BLaER1 (cell line): ENCODE measurements around the gene ASIC3.

ENCODE experiments used
- H3K27ac ChIP-seq: shearing (Covaris generic); formaldehyde crosslinking; 2 replicates; pipeline ENCODE4 v1.8.1; 2022
- H3K27me3 ChIP-seq: shearing (Covaris generic); formaldehyde crosslinking; 2 replicates; pipeline ENCODE4 v1.8.1; 2022
- H3K36me3 ChIP-seq: shearing (Covaris generic); formaldehyde crosslinking; 2 replicates; pipeline ENCODE4 v1.8.1; 2022
- H3K4me1 ChIP-seq: shearing (Covaris generic); formaldehyde crosslinking; 2 replicates; pipeline ENCODE4 v1.8.1; 2022
- H3K4me2 ChIP-seq: shearing (Covaris generic); formaldehyde crosslinking; 2 replicates; pipeline ENCODE4 v1.8.1; 2022
- H3K4me3 ChIP-seq: shearing (Covaris generic); formaldehyde crosslinking; 2 replicates; pipeline ENCODE4 v1.8.1; 2022
- H3K9ac ChIP-seq: shearing (Covaris generic); formaldehyde crosslinking; 2 replicates; pipeline ENCODE4 v1.8.1; 2022
- H3K9me3 ChIP-seq: shearing (Covaris generic); formaldehyde crosslinking; 2 replicates; pipeline ENCODE4 v1.8.1; 2022
- H4K20me1 ChIP-seq: shearing (Covaris generic); formaldehyde crosslinking; 2 replicates; pipeline ENCODE4 v1.8.1; 2022
- Cebpa-rat ChIP-seq: shearing (Covaris generic); IDR thresholded peaks from 2 replicates; pipeline ENCODE4 v1.8.1; 2022

The ASIC3 gene

GRCh38 chr7:151082141-151083070 lies 34.1 kb downstream of the ASIC3 start:
- Histone ChIP-seq H3K27me3 (peaks cover 36% of the 10 kb centered on the region), H3K9me3 (no peaks in the 10 kb centered on the region), H3K4me3 (peak overlapping the region; percentile 99), H3K36me3 (peaks cover 5% of the 10 kb centered on the region), H3K4me1 (peaks cover 69% of the 10 kb centered on the region), H3K27ac (peak overlapping the region; percentile 96), H3K4me2 (peak overlapping the region; percentile 99), H4K20me1 (peaks cover 49% of the 10 kb centered on the region), H3K9ac (peak overlapping the region; percentile 99)
- TF ChIP-seq Cebpa-rat = no peak

- peaks cover 69% of the 10 kb centered on the region for H3K4me1 ChIP-seq
- H3K4me2 ChIP-seq = peak within 1 kb of the TSS; percentile 99
- peaks cover 49% of the 10 kb centered on the region for H4K20me1 ChIP-seq
- no peaks in the 10 kb centered on the region for H3K9me3 ChIP-seq
- H3K36me3 ChIP-seq = no peaks in the 10 kb centered on the region
- peak within 1 kb of the TSS; percentile 99 for H3K4me3 ChIP-seq
- peaks cover 45% of the 10 kb centered on the region for H3K27me3 ChIP-seq
- peak within 1 kb of the TSS; percentile 99 for H3K9ac ChIP-seq
- H3K27ac ChIP-seq = peak within 1 kb of the TSS; percentile 96
- TF ChIP-seq Cebpa-rat = no peak
Observed at GRCh38 chr7:151083071-151083823, 34.9 kb downstream of the ASIC3 start, which contains the start of gene TMUB1. TSS of gene TMUB1 (minus strand) at chr7:151083493. CDS start at chr7:151082563, 930 bp downstream.

- H3K9ac ChIP-seq = peak overlapping the region; percentile 99; the same call in 1 of the 2 replicates
- H3K36me3 ChIP-seq = no peaks in the 10 kb centered on the region
- peaks cover 69% of the 10 kb centered on the region for H3K4me1 ChIP-seq
- H4K20me1 ChIP-seq = peaks cover 50% of the 10 kb centered on the region
- H3K27ac ChIP-seq = no peak overlapping the region
- no peaks in the 10 kb centered on the region for H3K9me3 ChIP-seq
- H3K27me3 ChIP-seq = peaks cover 50% of the 10 kb centered on the region
- peak overlapping the region; percentile 99 for H3K4me2 ChIP-seq
- no peak for TF ChIP-seq Cebpa-rat
- H3K4me3 ChIP-seq = peak overlapping the region; percentile 99
Observed at GRCh38 chr7:151083824-151084160, 35.5 kb downstream of the ASIC3 start.

GRCh38 chr7:151085329-151085690 lies 37.0 kb downstream of the ASIC3 start:
- TF ChIP-seq Cebpa-rat = no peak
- H3K36me3 ChIP-seq = no peaks in the 10 kb centered on the region
- H3K27ac ChIP-seq = no peak overlapping the region
- H3K9me3 ChIP-seq = no peaks in the 10 kb centered on the region
- H3K4me1 ChIP-seq = peaks cover 72% of the 10 kb centered on the region
- peak overlapping the region; percentile 98 for H3K4me2 ChIP-seq
- peaks cover 51% of the 10 kb centered on the region for H4K20me1 ChIP-seq
- H3K27me3 ChIP-seq = peaks cover 53% of the 10 kb centered on the region
- H3K4me3 ChIP-seq = peak overlapping the region; percentile 74
- H3K9ac ChIP-seq = peak overlapping the region; percentile 71; the same call in 1 of the 2 replicates

- H3K9me3 ChIP-seq = no peaks in the 10 kb centered on the region
- peaks cover 53% of the 10 kb centered on the region for H3K27me3 ChIP-seq
- peaks cover 72% of the 10 kb centered on the region for H3K4me1 ChIP-seq
- H4K20me1 ChIP-seq = peaks cover 57% of the 10 kb centered on the region
- peak within 1 kb of the TSS; percentile 98 for H3K4me2 ChIP-seq
- H3K36me3 ChIP-seq = no peaks in the 10 kb centered on the region
- peak within 1 kb of the TSS; percentile 83 for H3K9ac ChIP-seq
- H3K27ac ChIP-seq = peak within 1 kb of the TSS; percentile 74
- TF ChIP-seq Cebpa-rat = no peak
- H3K4me3 ChIP-seq = peak within 1 kb of the TSS; percentile 74
Observed at GRCh38 chr7:151085691-151086620, 37.6 kb downstream of the ASIC3 start, which contains the start of gene AGAP3. TSS of gene AGAP3 (plus strand) at chr7:151086475. CDS start at chr7:151086742, 267 bp downstream.

GRCh38 chr7:151086802-151087244 lies 38.5 kb downstream of the ASIC3 start:
- no peak for TF ChIP-seq Cebpa-rat
- H3K9ac ChIP-seq = peak overlapping the region; percentile 83
- H4K20me1 ChIP-seq = peaks cover 58% of the 10 kb centered on the region
- H3K4me1 ChIP-seq = peaks cover 72% of the 10 kb centered on the region
- peaks cover 5% of the 10 kb centered on the region; the same call in 1 of the 2 replicates for H3K36me3 ChIP-seq
- peak overlapping the region; percentile 98 for H3K4me2 ChIP-seq
- H3K27me3 ChIP-seq = peaks cover 53% of the 10 kb centered on the region
- peak overlapping the region; percentile 74 for H3K4me3 ChIP-seq
- H3K9me3 ChIP-seq = no peaks in the 10 kb centered on the region
- H3K27ac ChIP-seq = peak overlapping the region; percentile 74

- Histone ChIP-seq H3K4me1 (peaks cover 72% of the 10 kb centered on the region), H3K4me2 (peak overlapping the region; percentile 98), H3K9me3 (no peaks in the 10 kb centered on the region), H3K27me3 (peaks cover 53% of the 10 kb centered on the region), H3K4me3 (peak overlapping the region; percentile 74), H3K9ac (peak overlapping the region; percentile 83), H4K20me1 (peaks cover 58% of the 10 kb centered on the region), H3K27ac (peak overlapping the region; percentile 69), H3K36me3 (peaks cover 10% of the 10 kb centered on the region; the same call in 1 of the 2 replicates)
- TF ChIP-seq Cebpa-rat = no peak
Observed at GRCh38 chr7:151087245-151088018, 39.1 kb downstream of the ASIC3 start.
